Nucleus accumbens (tissue), 56 donors: ENCODE data around the gene DST.

ENCODE experiments used
- DNase-seq, 56 donors: peaks; one replicate each; lab custom pipeline; 2025; lab: John Stamatoyannopoulos, UW

Gene DST

DNA sequence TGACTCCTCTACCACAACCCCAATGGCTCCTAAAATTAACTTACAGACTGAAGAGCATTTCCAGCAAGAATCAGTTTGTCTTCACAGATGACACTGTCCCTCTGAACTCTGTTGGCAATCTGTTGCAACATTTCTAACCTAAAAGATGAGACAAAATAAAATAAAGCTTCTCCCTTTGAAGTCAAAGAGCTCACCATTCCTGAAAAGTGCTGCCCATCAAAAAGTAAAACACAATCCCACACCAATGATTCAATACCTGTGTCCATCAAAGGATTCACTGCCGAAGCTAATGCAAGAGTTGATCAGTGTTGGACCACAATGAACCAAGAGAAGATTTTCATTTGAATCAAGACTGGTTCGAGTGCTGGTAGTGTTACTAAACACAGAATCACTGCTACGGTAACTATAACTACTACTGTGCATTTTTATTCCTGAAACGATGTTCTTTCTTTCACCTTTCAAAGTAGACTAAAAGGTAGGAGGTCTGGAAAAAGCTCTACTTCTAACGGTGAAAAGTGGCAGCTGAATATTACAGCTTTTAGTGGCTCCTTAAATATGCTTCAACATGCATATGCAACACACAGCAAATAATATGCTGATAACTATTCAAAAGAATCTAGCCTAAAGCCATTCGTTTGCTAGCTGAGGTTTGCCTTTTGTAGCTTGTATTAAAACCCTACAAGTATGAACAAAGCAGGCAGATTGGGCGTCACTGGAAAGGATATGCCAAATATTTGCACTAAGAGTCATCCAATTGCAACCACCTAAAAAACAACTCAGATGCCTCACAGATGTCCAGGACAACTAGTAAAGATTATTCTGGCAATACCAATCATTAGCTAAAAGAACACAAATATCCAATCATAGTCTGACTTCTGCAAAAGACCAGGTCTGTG is at the start of gene DST:
DST (minus strand) TSS at position 524 of the 896 bp plus-strand sequence.
- DNase-seq: no peak

GRCh38 chr6:56691814-56692213 is 49.1 kb upstream of the DST start:
- DNase-seq: no peak

GRCh38 chr6:56691286-56691595 is 48.6 kb upstream of the DST start:
- DNase-seq: no peak

DNA sequence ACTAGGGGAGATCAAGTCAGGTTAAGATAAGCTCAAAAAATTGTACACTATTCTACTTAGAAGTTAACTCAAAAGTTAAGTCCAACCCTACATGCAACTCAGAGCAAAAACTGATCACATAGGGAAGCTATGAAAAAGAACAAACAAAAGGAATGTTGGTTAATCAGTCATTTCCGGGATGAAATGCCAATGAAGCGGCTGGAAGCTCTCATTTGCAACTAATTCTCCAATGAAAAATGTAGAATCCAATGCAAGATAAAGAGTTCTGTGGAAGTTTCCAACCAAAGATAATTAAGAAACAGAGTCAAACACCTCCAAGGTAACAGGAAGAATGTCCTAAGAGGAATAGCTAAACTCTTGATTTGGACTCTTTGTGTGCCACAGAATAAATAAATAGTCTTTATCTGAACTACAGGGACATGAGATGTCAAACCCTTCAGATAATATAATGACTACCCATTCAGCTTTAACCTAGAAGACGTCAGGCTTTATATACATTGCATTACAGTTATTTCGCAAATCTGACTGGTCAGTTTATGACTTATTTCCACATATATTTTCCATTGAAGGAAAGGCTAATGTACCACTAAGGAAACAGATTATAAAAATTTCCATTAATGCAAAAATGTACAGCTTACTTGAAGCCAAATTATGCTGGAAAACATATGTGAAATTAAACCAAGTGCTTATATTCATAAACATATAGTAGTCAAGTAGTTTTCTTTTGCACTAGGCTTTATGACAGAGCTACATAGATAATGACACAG is 48.0 kb upstream of the DST start:
- DNase-seq: no peak

- no peak for DNase-seq
These were observed 47.0 kb upstream of the DST start for GRCh38 chr6:56689663-56690062.

GRCh38 chr6:56689114-56689513 is 46.4 kb upstream of the DST start:
- no peak for DNase-seq

- DNase-seq: no peak
These were observed 45.8 kb upstream of the DST start for GRCh38 chr6:56688521-56688920.

GRCh38 chr6:56687551-56687950 is 44.9 kb upstream of the DST start:
- no peak for DNase-seq

DNA sequence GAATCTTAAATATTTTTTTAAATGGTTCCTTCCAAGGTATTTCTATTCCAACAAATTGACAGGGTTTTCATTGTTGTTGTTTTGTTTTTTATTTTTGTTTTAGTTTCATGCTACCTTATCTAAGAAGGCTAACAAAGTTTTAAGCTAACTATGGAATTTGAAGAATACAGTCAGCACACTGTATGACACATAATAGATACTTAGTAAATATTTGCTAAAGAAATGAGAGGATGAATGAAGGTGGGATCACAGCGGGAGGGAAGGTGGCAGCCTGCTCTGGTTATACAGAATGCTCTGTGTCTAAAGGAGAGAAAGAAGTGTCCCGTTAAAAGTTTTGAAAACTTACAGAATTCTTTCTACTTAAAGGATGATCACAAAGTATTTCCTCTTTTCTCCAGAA is 43.7 kb upstream of the DST start:
- DNase-seq: no peak

- DNase-seq: no peak
These were observed 43.3 kb upstream of the DST start for GRCh38 chr6:56685994-56686393.

DNA sequence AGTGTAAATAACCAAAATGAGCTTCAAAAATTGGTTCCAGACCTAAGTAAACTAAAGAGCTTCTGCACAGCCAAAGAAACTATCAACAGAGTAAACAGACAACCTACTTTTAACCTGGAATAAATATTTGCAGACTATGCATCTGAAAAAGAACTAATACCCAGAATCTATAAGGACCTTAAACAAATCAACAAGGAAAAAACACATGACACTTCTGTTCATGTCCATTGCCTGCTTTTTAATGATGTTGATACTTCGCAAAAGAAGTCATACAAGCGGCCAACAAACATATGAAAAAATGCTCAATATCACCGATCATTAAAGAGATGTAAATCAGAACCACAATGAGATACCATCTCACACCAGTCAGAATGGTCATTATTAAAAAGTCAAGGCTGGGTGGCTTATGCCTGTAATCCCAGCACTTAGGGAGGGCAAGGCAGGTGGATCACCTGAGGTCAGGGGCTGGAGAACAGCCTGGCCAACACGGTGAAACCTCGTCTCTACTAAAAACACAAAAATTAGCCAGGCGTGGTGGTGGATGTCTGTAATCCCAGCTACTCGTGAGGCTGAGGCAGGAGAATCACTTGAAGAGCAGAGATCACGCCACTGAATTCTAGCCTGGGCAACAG is 42.5 kb upstream of the DST start:
- DNase-seq: no peak

DNA sequence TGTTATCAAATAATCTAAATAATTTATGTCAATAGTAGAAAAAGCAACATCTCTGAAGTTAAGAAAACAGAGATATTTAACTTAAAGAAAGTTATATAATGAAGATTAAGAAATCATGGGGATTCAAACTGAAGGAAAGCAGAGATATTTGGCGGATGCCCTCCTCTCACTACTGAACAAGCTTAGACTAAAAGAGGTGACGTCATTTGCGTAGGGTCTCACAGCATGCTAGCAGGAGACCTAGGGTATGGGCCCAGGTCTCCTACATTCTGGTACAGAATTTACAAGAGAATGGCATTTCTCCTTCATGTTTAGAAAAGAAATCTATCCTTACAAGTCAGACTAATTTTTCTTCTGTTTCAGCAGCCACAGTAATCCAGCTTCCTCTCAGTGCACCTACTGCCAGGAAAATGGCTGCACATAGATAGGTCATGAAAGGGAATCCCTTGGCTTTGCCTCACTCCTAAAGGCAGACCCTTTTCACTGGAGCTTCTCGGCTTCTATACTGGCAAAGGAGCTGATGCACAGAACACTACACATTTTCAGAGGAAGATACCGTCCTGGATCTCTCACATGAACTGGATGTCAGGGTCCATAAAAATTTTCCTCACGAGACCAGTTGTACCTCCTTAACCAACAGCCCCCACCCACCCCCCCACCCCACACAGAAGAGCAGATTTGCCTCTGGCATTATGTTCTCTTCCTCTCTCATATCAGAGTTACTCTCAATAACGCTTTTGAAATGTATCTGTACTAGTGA is 41.8 kb upstream of the DST start:
- DNase-seq: no peak

GRCh38 chr6:56683882-56684281 is 41.2 kb upstream of the DST start:
- peak in 1 of 56 donors; percentile 26 for DNase-seq

- no peak for DNase-seq
These were observed 39.9 kb upstream of the DST start for GRCh38 chr6:56682635-56683034.

- no peak for DNase-seq
These were observed 34.9 kb upstream of the DST start for GRCh38 chr6:56677559-56677958.

DNA sequence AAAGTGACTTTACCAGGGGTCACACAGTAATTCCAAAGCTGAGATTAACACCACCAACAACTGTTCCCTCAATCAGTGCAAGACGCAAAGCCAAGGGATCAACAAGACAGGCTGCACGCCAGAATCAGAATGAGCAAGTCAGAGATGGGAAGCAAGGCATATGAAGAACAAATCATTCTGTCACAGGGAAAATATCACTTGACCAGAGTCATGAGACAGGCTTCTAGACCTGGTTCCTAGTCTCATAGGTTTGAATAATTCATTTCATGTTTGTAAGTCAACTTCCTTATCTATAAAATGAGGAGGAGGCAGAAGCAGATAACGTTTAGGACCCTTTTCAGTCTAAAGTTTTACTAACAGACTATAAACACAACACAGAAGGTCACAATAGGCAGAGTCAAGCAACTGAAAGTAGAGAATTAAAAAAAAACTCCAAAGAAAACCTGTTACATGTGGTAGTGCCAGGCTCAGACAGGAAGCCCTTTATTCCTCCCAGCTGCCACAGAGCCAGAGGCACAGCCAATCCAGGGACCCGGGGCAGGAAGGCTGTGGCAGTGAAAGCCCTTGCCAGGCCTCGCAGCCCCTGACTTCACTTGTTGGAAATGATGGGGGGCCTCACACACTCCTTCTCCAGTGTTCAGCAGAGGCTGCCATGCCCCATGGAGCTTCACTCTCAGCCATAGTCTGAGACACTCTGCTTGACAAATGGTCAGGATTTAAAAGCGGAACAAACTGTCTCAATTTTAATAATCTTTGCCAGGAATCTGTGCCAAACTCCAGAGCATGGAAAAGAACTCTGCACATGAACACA is 29.2 kb upstream of the DST start:
- DNase-seq: peak in 52 of 56 donors; percentile 21 to 83 (median 66)

DNA sequence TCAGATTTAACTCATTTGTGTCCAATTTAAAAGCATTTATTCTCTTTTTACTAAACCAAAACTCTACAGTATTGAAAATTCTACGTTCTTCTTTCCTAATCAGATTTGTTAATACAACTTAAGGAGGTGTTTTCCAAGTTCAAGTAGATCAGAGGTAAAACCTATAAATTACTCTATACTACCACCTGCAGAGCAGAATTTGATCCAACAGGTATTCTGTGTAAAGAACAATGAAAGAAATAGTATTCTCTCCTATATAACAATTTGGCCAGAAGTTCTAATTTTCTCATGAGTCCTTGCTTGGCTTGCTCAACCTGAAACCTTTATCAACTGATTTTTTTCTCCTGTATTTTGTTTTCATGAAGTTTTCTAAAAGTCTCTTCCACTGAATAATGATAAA is 28.5 kb upstream of the DST start:
- DNase-seq: no peak

DNA sequence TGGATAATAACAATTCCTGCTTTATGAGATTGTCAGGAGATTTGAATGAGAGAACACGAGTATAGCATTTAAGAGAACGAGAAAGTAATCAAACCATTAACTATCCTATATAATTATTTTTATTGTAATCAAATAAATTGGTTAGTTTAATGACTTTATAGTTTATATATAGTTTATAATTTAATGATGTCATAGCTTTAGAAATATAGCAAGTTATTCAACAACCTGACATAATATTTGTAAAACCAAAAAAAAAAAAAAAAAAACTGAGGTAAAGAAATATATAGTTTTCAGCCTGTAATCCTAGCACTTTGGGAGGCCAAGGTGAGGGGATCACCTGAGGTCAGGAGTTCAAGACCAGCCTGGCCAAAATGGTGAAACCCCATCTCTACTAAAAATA is 26.4 kb upstream of the DST start:
- DNase-seq: no peak

DNA sequence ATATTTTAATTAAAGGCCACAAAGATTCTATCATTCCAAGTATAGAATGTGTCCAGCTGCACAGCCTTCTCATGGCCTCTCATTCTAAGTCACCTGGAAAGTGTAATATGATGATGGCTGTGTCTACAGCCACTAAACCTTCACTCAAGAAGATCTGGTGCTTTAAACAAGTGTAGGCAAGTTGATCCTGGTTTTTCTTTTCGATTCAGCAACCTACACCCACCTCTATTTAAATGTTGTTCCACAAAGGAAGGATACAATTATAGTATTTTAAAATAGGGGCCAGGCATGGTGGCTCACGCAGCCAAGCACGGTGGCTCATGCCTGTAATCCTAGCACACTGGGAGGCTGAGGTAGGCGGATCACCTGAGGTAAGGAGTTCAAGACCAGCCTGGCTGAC is 25.5 kb upstream of the DST start:
- no peak for DNase-seq

DNA sequence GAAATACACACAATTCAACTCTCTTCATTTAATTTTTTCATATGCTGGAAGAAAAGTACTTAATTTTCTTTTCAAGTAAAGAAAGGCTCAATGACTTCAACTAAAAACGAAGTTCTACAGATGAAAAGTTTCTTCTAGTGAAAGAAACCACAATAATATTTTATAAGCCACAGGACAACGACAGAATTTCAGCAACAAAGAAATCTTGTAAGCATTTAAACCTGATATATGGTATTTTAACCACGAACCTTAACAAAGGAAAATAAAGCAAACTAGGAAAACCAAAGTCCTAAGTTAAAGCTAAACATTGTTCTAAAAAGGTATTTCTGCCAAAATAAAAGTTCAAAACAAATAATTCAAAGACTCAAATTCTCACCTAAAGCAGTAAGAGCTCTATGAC is 24.6 kb upstream of the DST start:
- no peak for DNase-seq
